ENCODE data around the gene PSPC1.
"Not testable (repeated sequence)": the region's sequence is repeated elsewhere in the genome, so short reads cannot be mapped to it uniquely, and the experiment has no call there.

The PSPC1 gene

GRCh38 chr13:19759669-19760068 is 23.1 kb downstream of the PSPC1 start:
- DNase-seq: no peak

GRCh38 chr13:19742643-19743042 is 40.1 kb downstream of the PSPC1 start:
- no peak for DNase-seq

GRCh38 chr13:19737844-19738557 is 44.7 kb downstream of the PSPC1 start:
- no peak for DNase-seq

- DNase-seq: no peak
Observed at GRCh38 chr13:19726611-19727010, 56.1 kb downstream of the PSPC1 start.

- no peak for DNase-seq
Observed at GRCh38 chr13:19725320-19725719, 57.4 kb downstream of the PSPC1 start.

GRCh38 chr13:19720039-19720438 is 62.7 kb downstream of the PSPC1 start:
- DNase-seq: no peak

- DNase-seq: peak; percentile 24 to 45
Observed at GRCh38 chr13:19713186-19713965, 69.4 kb downstream of the PSPC1 start.

GRCh38 chr13:19709782-19710181 is 73.0 kb downstream of the PSPC1 start:
- DNase-seq: not testable (repeated sequence)

GRCh38 chr13:19709039-19709438 is 73.7 kb downstream of the PSPC1 start:
- DNase-seq: not testable (repeated sequence)

- not testable (repeated sequence) for DNase-seq
Observed at GRCh38 chr13:19704256-19704655, 78.5 kb downstream of the PSPC1 start.

- DNase-seq: not testable (repeated sequence)
Observed at GRCh38 chr13:19701619-19702018, 81.1 kb downstream of the PSPC1 start.

GRCh38 chr13:19700963-19701362 is 81.8 kb downstream of the PSPC1 start:
- DNase-seq: not testable (repeated sequence)

- no peak for DNase-seq
Observed at GRCh38 chr13:19695829-19696228, 86.9 kb downstream of the PSPC1 start.

GRCh38 chr13:19695428-19695827 is 87.3 kb downstream of the PSPC1 start:
- no peak for DNase-seq

GRCh38 chr13:19691447-19691846 is 91.3 kb downstream of the PSPC1 start:
- not testable (repeated sequence) for DNase-seq

GRCh38 chr13:19685437-19685836 is 97.3 kb downstream of the PSPC1 start:
- no peak for DNase-seq

GRCh38 chr13:19685034-19685433 is 97.7 kb downstream of the PSPC1 start:
- DNase-seq: no peak

GRCh38 chr13:19681517-19681916 is 101.2 kb downstream of the PSPC1 start:
- no peak for DNase-seq

GRCh38 chr13:19680751-19681150 is 102.0 kb downstream of the PSPC1 start:
- no peak for DNase-seq

GRCh38 chr13:19676168-19676567 is 106.6 kb downstream of the PSPC1 start:
- no peak for DNase-seq

- DNase-seq: no peak
Observed at GRCh38 chr13:19674898-19675297, 107.8 kb downstream of the PSPC1 start.

- no peak for DNase-seq
Observed at GRCh38 chr13:19673473-19674430, 109.0 kb downstream of the PSPC1 start.

- DNase-seq: peak in 1 of 2 donors; percentile 29
Observed at GRCh38 chr13:19672990-19673389, 109.8 kb downstream of the PSPC1 start.
